ENCODE results near the gene FAM234B. TPM values are rescaled to one million over a fixed set of nuclear protein-coding genes. Genes with fewer than 3 reads are reported as not detected.

The FAM234B gene
- total RNA-seq, 1 experiment from 2014 or later = 11.4 TPM

DNA sequence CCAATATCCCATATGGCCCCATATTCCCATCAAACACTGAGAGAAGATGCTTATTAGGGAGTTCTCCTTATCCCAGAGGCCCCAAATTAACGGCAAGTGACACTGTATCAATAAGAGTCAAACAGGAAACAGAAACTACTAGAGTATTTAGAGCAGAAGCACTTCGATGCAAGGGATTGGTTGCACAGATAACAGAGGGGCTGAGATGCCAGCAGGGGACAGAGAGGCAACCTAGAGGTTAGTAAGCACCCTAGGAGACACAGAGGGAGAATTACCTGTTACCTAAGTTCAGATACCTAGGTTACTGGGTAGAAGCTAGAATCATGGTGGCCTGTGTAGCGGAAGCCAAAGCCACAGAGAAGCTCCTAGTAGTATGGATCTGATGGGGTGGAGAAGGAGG, 47.0 kb upstream of the FAM234B start:
- intact Hi-C loops (cut with micrococcal nuclease; ENCODE audit: unreplicated experiment) = no loop called here
- Mint-ChIP-seq H3K4me1 (ENCODE audit: low read depth, unreplicated experiment) (peaks cover 35% of the 10 kb centered on the region), H3K4me3 (ENCODE audit: unreplicated experiment) (peak overlapping the region; percentile 6), H3K36me3 (ENCODE audit: insufficient read depth, unreplicated experiment) (no peaks in the 10 kb centered on the region), H3K9me3 (ENCODE audit: unreplicated experiment) (no peaks in the 10 kb centered on the region), H3K27me3 (ENCODE audit: insufficient read depth, unreplicated experiment) (no peaks in the 10 kb centered on the region), H3K27ac (ENCODE audit: unreplicated experiment) (no peak overlapping the region)
- Histone ChIP-seq H3K4me3 (ENCODE audit: low read depth, low read length) (no peak overlapping the region), H3K27me3 (replicated peaks; ENCODE audit: control insufficient read depth, insufficient read depth, low read length) (no peaks in the 10 kb centered on the region), H3K9me3 (no peaks in the 10 kb centered on the region), H3K4me1 (peaks cover 26% of the 10 kb centered on the region), H3K36me3 (ENCODE audit: control insufficient read depth, insufficient read depth, low read length) (no peaks in the 10 kb centered on the region)
- ChIA-PET CTCF (interaction anchor here (1.7 kb wide), 1 partner anchor 211 kb away, joined by 4 read pairs; no protein-coding TSS in a partner anchor), POLR2A (no interaction called here)
- no peak for TF ChIP-seq CTCF (IDR thresholded peaks at IDR 0.05; ENCODE audit: insufficient read depth in 1 of 2, low read depth in 1 of 2, low read length in 1 of 2, severe bottlenecking in 1 of 2, unreplicated experiment in 1 of 2)
- no TSS peak for BruUV-seq (replicated peaks)
- no peak for DNase-seq

DNA sequence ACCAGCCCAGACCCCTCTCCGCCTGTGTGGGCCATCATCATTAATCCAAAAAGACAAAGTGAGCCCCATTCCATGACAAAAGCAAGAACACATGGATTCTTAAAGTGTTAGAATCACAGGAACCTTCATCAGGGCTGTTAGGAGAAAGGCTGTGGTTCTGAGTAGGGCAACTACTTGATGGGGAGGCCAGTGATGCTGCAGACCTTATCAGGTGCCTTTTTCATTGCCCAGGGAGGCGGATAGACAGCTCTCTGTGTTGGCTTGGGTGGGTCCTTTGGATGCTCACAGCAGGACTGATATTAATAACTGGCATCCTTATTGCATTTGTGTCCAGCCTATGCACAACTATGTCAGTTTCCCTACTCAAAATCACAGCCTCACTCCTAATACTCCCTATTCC, 46.4 kb upstream of the FAM234B start:
- Mint-ChIP-seq H3K27ac (ENCODE audit: unreplicated experiment) (no peak overlapping the region), H3K9me3 (ENCODE audit: unreplicated experiment) (no peaks in the 10 kb centered on the region), H3K27me3 (ENCODE audit: insufficient read depth, unreplicated experiment) (no peaks in the 10 kb centered on the region), H3K4me3 (ENCODE audit: unreplicated experiment) (peak overlapping the region; percentile 6), H3K4me1 (ENCODE audit: low read depth, unreplicated experiment) (peaks cover 35% of the 10 kb centered on the region), H3K36me3 (ENCODE audit: insufficient read depth, unreplicated experiment) (no peaks in the 10 kb centered on the region)
- H3K27me3 ChIP-seq (replicated peaks; ENCODE audit: control insufficient read depth, insufficient read depth, low read length) = no peaks in the 10 kb centered on the region
- no peak for TF ChIP-seq CTCF (IDR thresholded peaks at IDR 0.05; ENCODE audit: insufficient read depth in 1 of 2, low read depth in 1 of 2, low read length in 1 of 2, severe bottlenecking in 1 of 2, unreplicated experiment in 1 of 2)
- H3K4me1 ChIP-seq = peaks cover 25% of the 10 kb centered on the region
- BruUV-seq (replicated peaks) = no TSS peak
- no peaks in the 10 kb centered on the region for H3K36me3 ChIP-seq (ENCODE audit: control insufficient read depth, insufficient read depth, low read length)
- ChIA-PET POLR2A (no interaction called here), CTCF (interaction anchor here (1.7 to 1.8 kb wide), 2 partner anchors 14 to 211 kb away, joined by 4 read pairs; no protein-coding TSS in a partner anchor)
- no peak overlapping the region for H3K4me3 ChIP-seq (ENCODE audit: low read depth, low read length)
- no peak for DNase-seq
- intact Hi-C loops (cut with micrococcal nuclease; ENCODE audit: unreplicated experiment) = no loop called here
- no peaks in the 10 kb centered on the region for H3K9me3 ChIP-seq

- H3K4me3 Mint-ChIP-seq (ENCODE audit: unreplicated experiment) = peak overlapping the region; percentile 88
- Histone ChIP-seq H3K27me3 (replicated peaks; ENCODE audit: control insufficient read depth, insufficient read depth, low read length) (no peaks in the 10 kb centered on the region), H3K9me3 (no peaks in the 10 kb centered on the region), H3K36me3 (ENCODE audit: control insufficient read depth, insufficient read depth, low read length) (no peaks in the 10 kb centered on the region), H3K4me3 (ENCODE audit: low read depth, low read length) (no peak overlapping the region), H3K4me1 (peaks cover 25% of the 10 kb centered on the region)
- POLR2A ChIA-PET = no interaction called here
- peaks cover 30% of the 10 kb centered on the region for H3K4me1 Mint-ChIP-seq (ENCODE audit: low read depth, unreplicated experiment)
- no peak for TF ChIP-seq CTCF (IDR thresholded peaks at IDR 0.05; ENCODE audit: insufficient read depth in 1 of 2, low read depth in 1 of 2, low read length in 1 of 2, severe bottlenecking in 1 of 2, unreplicated experiment in 1 of 2)
- BruUV-seq (replicated peaks) = no TSS peak
- H3K27me3 Mint-ChIP-seq (ENCODE audit: insufficient read depth, unreplicated experiment) = no peaks in the 10 kb centered on the region
- no peak for DNase-seq
- no peaks in the 10 kb centered on the region for H3K9me3 Mint-ChIP-seq (ENCODE audit: unreplicated experiment)
- H3K36me3 Mint-ChIP-seq (ENCODE audit: insufficient read depth, unreplicated experiment) = no peaks in the 10 kb centered on the region
- no peak overlapping the region for H3K27ac Mint-ChIP-seq (ENCODE audit: unreplicated experiment)
- CTCF ChIA-PET = interaction anchor here (1.2 to 1.8 kb wide), 4 partner anchors 12 to 210 kb away, joined by 3 to 7 read pairs (median 4); no protein-coding TSS in a partner anchor
- intact Hi-C loops (cut with micrococcal nuclease; ENCODE audit: unreplicated experiment) = no loop called here
Observed at GRCh38 chr12:12998248-12998647, 45.9 kb upstream of the FAM234B start.

Data from Caco-2 (cell line).